RKO (cell line): ENCODE data around the gene RASGRP4.
"Not testable (repeated sequence)": the region's sequence is repeated elsewhere in the genome, so short reads cannot be mapped to it uniquely, and the experiment has no call there.

Experiments
- DNase-seq: peaks from one replicate; pipeline ENCODE4 v3.0.0-alpha.2; 2016; ENCODE audit warnings: low spot score

RASGRP4 gene

DNA sequence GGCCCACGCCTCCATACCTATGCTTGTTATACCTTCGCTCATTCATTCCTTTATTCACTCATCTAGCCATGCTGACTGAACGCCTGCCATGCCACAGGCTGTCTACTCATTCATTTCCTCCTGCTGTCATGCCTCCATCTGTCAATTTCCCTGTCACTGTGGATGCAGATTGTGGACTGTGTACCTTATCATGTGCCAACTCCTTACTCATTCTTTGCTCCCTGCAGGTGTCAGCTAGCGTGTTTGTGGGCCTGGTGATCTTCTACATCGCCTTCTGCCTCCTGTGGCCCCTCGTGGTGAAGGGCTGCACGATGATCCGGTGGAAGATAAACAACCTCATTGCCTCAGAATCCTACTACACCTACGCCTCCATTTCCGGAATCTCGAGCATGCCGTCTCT, 55.7 kb downstream of the RASGRP4 start:
- DNase-seq = no peak

DNA sequence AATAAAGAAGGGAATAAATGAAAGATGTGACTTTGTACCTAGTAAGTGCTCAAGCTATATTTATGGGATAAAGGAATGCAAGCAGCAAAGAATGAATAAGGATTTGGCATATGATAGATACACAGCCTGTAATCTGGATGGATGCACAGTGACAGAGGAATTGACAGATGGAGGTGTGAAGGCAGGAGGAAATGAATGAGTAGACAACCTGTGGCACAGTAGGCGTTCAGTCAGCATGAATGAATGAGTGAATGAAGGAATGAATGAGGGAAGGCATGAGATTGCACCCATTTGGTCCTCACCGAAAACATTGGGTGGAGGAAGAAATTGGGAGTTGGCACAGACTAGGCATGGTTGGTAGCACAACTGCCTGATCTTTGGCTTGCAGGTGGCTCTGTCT, 56.4 kb downstream of the RASGRP4 start:
- DNase-seq = no peak

DNA sequence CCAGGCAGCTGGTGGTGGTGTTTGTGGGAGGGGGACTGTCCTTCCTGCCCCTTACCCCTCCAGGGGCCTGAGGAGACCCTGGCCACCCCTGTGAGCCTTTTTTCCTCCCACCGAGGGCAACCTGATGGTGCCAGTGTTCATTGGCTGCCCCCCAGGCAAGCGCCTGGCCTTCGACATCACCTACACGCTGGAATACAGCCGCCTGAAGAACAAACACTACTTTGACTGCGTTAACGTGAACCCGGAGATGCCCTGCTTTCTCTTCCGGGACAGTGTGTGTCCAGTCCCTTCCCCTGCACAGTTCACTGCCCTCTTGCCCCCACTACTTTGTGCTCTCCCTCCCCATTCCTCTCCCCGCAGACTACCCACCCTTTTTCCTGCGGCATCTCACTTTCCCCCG, 59.0 kb downstream of the RASGRP4 start:
- DNase-seq = no peak

DNA sequence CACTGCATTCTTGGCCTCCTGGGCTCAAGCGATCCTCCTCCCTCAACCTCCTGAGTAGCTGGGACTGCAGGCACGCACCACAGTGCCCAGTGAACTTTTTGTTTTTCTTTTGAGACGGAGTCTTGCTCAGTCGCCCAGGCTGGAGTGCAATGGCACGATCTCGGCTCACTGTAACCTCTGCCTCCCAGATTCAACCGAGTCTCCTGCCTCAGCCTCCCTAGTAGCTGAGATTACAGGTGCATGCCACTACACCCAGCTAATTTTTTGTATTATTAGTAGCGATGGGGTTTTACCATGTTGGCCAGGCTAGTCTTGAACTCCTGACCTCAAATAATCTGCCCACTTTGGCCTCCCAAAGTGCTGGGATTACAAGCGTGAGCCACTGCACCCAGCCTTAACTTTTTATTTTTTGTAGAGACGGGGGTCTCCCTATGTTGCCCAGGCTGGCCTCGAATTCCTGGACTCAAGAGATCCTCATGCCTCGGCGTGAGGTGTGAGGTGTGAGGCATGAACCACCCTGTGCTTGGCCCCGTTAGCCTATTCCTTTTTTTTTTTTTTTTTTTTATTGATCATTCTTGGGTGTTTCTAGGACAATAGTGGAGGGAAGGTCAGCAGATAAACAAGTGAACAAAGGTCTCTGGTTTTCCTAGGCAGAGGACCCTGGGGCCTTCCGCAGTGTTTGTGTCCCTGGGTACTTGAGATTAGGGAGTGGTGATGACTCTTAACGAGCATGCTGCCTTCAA, 62.9 kb downstream of the RASGRP4 start:
- DNase-seq = not testable (repeated sequence)

DNA sequence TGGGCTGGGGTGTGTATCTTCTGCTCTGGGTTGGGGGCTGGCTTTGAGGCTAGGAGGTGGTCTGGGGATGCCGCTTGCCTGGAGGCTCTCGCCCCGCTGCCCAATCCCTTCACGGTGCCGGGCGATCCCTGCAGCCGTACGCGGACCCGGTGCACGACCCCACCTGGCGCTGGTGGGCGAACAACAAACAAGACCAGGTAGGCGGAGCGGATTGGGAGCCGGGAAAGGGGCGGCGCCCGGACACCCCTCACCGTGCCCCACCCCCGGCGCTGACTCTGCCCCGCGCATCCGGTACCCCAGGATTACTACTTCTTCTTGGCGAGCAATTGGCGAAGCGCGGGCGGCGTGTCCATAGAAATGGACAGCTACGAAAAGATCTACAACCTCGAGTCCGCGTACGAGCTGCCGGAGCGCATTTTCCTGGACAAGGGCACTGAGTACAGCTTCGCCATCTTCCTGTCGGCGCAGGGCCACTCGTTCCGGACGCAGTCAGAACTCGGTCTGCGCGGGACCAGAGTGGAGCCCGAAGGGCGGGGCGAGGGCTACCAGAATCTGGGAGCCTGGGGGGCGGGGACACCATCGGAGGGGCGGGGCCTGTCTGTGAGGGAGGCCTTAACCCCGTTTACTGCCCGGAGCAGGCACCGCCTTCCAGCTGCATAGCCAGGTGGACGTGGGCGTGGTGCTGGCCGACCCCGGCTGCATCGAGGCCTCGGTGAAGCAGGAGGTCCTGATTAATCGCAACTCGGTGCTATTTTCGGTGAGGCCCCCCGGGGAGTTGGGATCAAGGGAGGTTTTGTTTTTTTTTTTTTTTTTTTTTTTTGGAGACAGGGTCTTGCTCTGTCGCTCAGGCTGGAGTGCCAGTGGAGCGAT, 63.7 kb downstream of the RASGRP4 start:
- DNase-seq = peak; percentile 75

DNA sequence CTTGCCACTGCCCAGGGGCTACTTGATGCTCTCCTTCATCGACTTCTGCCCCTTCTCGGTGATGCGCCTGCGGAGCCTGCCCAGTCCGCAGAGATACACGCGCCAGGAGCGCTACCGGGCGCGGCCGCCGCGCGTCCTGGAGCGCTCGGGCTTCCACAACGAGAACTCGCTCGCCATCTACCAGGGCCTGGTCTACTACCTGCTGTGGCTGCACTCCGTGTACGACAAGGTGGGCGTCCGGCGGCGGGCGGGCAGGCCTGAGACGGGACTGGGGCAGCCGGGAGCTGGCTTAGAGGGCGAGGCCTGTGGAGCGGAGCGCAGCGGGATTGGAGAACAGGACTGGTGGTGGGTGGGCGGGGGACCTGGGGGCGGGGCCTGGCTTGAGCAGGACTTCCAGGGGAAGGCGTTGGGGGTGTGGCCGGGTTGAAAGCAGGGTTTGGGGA, 64.4 kb downstream of the RASGRP4 start:
- peak; percentile 73 for DNase-seq

DNA sequence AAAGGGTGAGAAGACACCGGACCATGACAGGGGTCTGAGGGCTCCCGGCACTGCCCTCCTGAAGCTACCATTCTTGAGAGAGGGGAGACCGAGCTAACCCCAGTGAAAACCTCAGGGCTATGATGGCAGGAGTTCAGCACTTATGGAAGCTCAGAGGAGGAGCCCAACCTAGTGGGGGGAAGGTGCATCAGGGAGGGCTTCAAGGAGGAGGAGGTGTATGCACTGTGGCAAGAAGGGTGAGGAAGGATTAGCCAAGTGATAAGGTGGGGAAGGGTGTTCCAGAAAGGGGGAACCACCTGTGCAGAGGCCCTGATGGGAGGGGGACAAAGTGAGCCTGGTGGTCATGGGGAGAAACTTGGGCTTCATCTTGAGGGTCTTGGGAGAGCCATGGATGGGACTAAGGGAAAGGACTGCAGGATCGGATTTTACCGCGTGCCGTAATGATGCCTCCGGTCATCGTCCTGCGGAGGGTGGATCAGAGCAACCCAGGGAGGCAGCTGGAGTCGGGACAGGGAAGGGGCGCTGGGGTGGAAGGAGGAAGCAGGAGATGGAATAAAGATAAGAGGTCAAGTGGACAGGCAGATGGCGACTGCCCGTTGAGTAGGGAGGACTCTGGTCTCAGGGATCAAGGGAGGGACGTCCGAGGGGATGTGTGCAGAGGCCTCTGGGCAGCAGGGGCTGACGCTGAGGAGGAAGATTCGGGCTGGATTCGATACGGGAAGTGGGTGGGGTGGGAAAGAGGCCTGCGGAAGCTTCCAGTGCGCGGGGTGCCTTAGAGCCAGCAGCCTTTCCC, 65.0 kb downstream of the RASGRP4 start:
- no peak for DNase-seq

DNA sequence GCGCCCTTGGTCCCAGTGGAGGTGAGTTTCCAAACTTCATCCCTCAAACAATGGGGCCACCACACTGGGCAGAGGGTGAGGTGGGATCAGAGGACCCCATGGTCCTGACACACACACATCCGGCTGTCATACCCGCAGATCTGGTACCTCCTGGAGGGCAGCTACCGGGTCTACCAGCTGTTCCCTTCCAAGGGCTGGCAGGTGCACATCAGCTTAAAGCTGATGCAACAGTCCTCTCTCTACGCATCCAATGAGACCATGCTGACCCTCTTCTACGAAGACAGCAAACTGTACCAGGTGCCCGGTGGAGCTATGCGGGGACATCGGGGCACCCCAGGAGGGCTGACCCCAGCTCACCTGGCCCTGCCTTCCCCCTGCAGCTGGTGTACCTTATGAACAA, 65.7 kb downstream of the RASGRP4 start:
- DNase-seq = no peak

DNA sequence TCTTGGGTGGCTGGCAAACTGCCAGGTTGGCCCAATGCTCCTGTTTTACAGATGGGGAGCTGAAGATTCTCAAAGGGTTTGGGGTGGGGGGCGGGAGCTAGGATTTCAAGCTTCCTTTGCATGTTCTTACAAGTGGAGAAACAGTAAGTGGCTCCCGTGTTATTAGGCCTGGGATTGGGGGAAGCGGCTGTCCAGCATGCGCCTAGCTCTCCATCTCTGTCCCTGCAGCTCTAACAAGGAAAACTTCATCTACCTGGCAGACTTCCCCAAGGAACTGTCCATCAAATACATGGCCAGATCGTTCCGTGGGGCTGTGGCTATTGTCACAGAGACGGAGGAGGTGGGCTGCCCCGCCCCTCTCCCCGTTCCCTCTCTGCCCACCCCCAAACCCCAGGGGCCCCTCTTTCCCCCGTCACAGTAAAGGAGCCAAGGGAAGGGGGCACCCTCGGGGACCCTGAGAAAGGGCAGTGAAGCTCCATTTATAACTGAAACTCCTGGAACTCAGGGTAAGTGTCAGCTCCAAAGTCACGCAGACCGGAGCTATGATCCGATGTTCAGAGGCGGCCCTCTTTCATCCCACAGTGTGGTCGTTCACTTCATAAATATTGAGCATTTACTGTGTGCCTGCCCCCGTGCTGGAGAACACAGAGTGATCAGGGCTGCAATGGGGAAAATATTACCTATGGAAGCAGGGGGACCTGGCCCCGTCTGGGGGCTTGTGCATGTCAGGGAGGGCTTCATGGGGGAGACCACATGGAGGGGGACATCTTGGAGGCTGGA, 66.6 kb downstream of the RASGRP4 start:
- no peak for DNase-seq
